ENCODE results near the gene FLYWCH2.

FLYWCH2 gene

DNA sequence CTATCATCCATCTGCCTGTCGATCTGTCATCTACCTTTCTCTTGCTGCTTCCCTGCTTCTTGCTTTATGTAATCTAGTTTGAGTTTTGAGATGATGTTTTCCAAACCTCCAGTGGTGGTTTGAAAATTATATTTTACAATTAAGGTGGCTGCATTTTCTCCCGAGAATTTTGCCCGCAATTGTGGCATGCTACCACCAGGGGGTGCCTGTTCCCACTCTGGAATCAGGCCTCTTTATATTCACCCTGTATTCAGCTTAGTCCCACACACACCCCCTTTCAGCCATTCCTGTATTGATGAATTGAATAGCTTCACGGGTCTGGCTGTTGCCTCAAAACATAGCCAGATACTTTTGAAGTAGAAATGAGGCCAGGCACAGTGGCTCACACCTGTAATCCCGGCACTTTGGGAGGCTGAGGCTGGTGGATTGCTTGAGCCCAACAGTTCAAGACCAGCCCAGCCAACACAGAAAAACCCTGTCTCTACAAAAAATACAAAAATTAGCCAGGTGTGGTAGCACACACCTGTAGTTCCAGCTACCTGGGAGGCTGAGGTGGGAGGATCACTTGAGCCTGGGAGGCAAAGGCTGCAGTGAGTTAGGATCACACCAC is 28.2 kb upstream of the FLYWCH2 start:
- no peak for DNase-seq (ENCODE audit: low read depth)
- H3K4me3 ChIP-seq (ENCODE audit: control insufficient read depth, low read depth, low read length) = no peak overlapping the region
- TF ChIP-seq, protein P1, sequence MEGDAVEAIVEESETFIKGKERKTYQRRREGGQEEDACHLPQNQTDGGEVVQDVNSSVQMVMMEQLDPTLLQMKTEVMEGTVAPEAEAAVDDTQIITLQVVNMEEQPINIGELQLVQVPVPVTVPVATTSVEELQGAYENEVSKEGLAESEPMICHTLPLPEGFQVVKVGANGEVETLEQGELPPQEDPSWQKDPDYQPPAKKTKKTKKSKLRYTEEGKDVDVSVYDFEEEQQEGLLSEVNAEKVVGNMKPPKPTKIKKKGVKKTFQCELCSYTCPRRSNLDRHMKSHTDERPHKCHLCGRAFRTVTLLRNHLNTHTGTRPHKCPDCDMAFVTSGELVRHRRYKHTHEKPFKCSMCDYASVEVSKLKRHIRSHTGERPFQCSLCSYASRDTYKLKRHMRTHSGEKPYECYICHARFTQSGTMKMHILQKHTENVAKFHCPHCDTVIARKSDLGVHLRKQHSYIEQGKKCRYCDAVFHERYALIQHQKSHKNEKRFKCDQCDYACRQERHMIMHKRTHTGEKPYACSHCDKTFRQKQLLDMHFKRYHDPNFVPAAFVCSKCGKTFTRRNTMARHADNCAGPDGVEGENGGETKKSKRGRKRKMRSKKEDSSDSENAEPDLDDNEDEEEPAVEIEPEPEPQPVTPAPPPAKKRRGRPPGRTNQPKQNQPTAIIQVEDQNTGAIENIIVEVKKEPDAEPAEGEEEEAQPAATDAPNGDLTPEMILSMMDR (IDR thresholded peaks at IDR 0.05; ENCODE audit: control insufficient read depth, insufficient read depth, low read depth, low read length, missing control alignments) = peak; percentile 42

DNA sequence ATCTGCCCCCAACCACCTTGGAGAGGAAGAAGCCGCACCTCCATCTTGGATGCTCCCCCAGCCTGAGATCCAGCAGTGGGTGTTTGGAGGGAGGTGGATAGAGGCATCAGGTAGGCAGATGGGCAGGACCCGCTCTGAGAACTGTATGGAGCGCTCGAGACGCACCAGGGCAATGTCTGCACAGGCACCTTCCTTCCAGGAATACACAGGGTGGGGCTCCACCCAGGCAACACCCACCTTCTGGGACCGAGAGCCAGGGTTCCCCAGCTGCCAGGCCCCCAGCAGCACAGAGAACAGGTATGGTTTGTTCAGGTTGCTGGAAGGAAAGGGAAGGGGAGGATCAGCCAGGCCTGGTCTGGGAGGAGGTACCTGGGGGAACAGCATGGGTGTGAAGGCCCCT is 27.5 kb upstream of the FLYWCH2 start:
- H3K4me3 ChIP-seq (ENCODE audit: control insufficient read depth, low read depth, low read length) = no peak overlapping the region
- TF ChIP-seq, protein P1 (IDR thresholded peaks at IDR 0.05; ENCODE audit: control insufficient read depth, insufficient read depth, low read depth, low read length, missing control alignments) = no peak
- no peak for DNase-seq (ENCODE audit: low read depth)

DNA sequence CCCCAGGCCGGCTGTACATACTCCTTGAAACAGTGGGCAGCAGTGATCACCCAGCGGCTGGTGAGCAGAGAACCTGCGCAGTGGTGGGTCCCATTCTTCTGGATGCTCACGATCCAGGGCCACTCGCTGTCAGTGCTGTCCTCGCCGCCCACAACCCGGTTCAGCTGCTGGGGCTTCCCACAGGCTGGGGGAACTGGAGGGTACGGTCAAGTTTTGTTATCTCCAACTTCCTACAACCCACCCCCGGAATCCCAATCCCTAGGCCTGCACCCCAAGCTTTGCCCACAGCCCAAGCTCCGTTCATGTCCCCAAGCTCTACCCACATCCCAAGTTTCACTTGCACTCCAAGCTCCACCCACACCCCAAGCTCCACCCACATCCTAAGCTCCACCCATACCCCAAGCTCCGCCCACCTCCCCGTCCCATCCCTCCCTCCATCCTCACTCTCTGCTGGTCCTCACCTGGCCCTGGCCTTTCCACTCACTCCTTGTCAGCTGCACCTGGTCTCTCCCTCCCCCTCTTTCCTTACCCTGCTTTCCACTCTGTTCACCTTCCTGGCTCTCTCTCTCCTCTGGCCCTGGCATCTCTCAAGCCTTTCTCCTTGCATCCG is 26.8 kb upstream of the FLYWCH2 start:
- H3K4me3 ChIP-seq (ENCODE audit: control insufficient read depth, low read depth, low read length) = no peak overlapping the region
- DNase-seq (ENCODE audit: low read depth) = no peak
- TF ChIP-seq, protein P1 (IDR thresholded peaks at IDR 0.05; ENCODE audit: control insufficient read depth, insufficient read depth, low read depth, low read length, missing control alignments) = no peak

DNA sequence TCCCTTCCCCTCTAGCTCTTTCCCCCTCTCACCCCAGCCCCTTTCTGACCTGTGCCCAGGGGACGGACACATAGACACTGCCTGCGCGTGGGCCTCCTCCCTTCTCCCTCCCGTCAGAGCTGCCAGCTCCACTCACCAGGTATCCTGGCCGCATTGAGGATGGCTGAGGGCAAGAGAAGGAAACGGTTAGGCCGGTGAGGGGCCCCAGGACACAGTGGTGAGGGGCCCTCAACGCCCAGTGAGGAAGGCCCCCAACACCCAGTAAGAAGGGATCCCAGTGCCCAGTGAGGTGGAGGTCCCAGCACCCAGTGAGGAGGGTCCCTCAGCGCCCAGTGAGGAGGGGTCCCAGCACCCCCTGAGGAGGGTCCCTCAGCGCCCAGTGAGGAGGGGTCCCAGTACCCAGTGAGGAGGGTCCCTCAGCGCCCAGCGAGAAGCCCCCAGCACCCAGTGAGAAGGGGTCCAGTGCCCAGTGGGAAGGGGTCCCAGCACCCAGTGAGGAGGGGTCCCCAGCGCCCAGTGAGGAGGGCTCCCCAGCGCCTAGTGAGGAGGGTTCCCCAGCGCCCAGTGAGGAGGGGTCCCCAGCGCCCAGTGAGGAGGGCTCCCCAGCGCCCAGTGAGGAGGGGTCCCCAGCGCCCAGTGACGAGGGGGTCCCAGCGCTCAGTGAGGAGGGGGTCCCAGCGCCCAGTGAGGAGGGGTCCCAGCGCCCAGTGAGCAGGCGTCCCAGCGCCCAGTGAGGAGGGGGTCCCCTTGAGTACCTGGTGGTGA is 26.1 kb upstream of the FLYWCH2 start:
- DNase-seq (ENCODE audit: low read depth) = no peak
- H3K4me3 ChIP-seq (ENCODE audit: control insufficient read depth, low read depth, low read length) = no peak overlapping the region
- TF ChIP-seq, protein P1 (IDR thresholded peaks at IDR 0.05; ENCODE audit: control insufficient read depth, insufficient read depth, low read depth, low read length, missing control alignments) = no peak

DNA sequence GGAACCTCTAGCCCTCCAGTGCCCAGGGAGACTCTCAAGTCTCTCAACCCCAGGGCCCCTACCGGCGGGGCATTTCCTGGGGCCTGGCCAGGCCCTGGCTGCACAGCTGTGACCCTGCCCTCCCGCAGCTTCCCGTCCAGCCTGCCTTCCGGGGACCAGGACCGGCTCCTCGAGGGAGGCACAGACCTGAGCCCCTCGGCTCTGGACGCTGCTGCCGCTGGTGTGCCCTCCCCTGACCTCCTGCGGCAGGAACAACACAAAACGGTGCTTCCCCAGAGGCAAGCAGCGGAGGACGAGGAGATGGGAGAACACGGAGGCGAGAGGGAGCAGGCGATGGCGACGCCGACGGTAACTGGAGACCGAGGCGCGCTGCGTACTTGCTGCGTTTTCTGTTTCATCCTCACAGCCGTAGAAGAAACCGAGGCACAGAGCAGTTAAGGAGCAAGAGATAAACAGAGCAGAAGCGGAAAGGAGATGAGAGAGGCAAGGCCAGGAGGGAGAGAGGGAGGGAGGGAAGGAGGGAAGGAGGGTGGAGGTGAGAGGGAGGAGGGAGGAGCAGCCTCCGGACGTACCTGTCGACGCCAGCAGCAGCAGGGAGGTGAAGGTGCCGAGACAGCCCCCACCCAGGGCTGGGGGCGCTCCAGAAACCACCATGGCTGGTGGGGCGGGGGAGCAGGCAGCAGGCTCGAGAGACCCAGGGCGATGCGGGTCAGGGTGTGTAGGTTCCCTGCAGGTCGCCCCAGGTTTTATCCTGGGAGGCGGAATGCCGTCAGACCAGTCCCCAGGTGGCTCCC is 25.4 kb upstream of the FLYWCH2 start, which contains the start of gene PRSS22:
Gene PRSS22, minus strand, starts transcription at position 720 of the 794 bp plus-strand sequence. Its CDS starts 66 bp downstream, at position 654.
- H3K4me3 ChIP-seq (ENCODE audit: control insufficient read depth, low read depth, low read length) = peak within 1 kb of the TSS; percentile 12
- no peak for DNase-seq (ENCODE audit: low read depth)
- TF ChIP-seq, protein P1 (IDR thresholded peaks at IDR 0.05; ENCODE audit: control insufficient read depth, insufficient read depth, low read depth, low read length, missing control alignments) = no peak

Measured in AG09309 (cell line).